NCI-H2081 treated with DMSO at 0.1 percent for 48 hours (cell line): ENCODE results near the gene RIN2.

ENCODE experiments used
- DNase-seq: peaks from one replicate; lab custom pipeline; 2025; lab: John Stamatoyannopoulos, UW

RIN2 gene

GRCh38 chr20:19758133-19758500 is at the start of gene RIN2:
TSS of gene RIN2 (plus strand) at chr20:19758258. CDS start at chr20:19889602, 131,344 bp downstream.
- no peak for DNase-seq

- no peak for DNase-seq
Measured at GRCh38 chr20:19709635-19710335, 48.3 kb upstream of the RIN2 start.

- DNase-seq: no peak
Measured at GRCh38 chr20:19710336-19711120, 47.5 kb upstream of the RIN2 start.

GRCh38 chr20:19711126-19711525 is 46.9 kb upstream of the RIN2 start:
- DNase-seq: no peak

DNA sequence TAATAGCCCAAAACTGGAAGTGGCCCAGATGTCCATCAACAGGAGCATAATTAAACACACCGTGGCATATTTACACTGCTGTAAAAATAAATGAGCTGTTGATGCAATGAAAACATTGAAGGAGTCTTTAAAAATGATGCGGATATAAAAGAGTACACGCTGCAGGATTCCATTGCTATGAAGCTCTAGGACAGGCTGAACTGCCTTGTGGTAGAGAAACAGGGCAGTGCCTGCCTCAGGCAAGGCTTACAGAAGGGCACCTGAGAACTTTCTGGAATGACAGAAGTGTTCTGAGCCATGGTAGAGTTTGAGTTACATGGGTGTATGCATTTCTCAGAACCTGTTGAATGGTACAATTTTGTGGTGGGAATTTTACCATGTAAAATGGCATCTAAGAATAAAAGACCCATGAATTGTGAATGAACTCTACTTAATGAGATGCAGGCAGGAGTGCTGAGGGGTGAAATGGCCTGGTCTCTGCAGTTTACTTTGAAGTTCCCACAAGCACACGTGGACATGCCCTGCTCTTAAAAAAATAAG is 45.3 kb upstream of the RIN2 start:
- DNase-seq: no peak

DNA sequence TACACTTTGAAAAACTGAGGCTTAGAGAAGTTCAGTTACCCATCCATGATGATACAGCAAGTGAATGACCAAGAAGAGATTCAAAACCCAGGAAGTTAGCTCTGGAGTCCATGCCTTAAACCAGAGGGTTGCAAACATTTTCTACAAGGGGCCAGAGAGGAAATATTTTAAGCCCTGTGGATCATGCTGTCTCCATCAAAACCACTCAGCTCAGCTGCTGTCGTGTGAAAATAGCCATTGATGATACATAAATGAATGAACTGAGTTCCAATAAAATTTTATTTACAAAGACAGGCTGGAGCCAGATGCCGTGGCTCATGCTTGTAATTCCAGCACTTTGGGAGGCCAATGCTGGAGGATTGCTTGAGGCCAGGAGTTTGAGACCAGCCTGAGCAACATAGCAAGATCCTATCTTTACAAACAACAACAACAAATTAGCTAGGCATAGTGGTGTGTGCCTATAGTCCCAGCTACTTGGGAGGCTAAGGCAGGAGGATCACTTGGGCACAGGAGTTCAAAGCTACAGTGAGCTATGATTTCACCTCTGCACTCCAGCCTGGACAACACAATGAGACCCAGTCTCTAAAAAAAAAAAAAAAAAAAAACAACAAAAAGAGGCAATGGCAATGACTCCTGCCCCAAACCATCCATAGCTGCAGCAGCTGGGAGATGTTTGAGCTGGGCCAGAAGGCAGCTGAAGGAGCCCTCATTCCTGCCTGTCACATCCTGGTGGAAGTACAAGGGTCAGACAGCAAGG is 44.1 kb upstream of the RIN2 start:
- no peak for DNase-seq

- no peak for DNase-seq
Measured at GRCh38 chr20:19714579-19714840, 43.5 kb upstream of the RIN2 start.

DNA sequence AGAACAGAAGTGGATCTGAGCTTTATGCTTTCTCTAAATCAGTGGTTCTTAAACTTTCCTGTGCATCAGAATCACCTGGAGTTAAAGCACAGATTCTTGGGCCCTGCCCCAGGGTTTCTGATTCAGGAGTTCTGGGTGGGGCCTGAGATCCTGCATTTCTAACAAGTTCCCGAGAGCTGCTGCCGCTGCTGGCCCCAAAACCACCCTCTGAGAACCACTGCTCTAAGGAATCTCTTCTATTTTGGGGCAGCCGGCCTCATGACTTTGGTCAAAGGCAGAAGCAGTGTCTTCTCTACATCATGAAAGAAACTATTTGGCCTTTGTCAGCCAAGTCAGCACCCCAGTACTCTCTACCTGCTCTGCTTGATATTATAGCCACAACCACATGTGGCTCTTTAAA is 42.1 kb upstream of the RIN2 start:
- DNase-seq: no peak

DNA sequence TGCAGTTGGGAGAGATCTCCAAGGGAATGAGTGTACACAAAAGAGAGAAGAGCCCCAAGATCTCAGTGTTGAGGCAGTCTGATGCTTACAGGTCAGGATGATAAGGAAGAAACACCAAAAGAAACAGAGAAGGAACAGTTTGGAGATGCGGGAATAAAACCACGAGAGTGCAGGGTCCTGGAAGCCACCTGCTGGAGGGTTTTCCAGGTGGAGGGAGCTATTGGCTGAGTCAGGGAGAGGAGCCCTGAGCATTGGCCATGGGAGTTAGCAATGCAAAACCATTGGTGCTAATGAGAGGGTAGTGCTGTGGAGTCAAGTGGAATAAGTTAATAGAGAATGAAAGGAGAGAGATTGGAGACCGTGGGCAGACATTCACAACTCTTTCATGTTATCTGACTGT is 39.2 kb upstream of the RIN2 start:
- no peak for DNase-seq

GRCh38 chr20:19720991-19721390 is 37.1 kb upstream of the RIN2 start:
- no peak for DNase-seq

DNA sequence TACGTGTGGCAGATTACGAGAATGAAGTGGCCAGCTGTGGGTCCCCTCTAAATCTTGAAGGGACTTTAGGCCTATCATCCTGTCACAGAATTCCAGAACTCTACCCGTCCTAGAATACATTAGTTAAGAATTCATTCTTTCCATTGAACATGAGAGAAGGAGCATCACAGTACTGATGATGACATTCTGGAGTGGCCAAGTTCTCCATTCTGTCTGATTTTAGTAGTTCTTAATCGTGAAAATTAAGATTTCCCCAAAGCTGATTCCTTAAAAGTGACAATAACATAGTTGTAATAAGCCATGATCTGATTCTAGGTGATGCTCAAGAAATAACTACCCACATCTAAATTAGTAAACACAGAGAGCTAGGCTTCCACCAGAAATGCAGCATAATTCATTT is 35.0 kb upstream of the RIN2 start:
- no peak for DNase-seq

DNA sequence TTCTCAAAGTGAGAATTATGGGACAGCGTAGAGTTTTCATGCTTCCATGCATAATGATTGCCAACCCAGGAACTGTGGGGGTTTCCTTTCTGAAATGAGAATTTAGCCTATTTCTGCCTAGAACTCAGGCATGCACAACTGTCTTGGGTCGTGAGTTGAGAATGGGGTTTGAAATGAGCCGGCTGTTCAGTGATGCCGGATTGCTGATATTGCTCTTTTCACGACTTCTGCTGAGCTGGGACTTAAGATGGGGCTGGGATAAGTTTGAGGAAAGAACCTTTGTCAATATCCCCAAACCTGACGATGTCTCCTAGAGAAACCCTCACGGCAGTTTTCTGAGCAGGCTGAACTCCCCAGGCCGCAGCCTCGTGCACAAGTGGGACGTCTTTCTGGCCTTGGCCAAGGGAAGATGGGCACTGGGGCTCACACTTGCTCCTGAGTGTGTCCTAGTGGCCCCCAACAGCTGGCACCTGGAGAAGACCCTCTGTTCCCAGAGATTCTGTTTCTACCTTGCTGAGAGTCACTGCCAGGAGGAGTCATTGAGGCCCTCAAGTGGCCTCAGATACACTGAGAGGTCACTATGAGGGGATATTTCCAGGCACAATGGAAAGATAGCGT is 34.1 kb upstream of the RIN2 start:
- no peak for DNase-seq

DNA sequence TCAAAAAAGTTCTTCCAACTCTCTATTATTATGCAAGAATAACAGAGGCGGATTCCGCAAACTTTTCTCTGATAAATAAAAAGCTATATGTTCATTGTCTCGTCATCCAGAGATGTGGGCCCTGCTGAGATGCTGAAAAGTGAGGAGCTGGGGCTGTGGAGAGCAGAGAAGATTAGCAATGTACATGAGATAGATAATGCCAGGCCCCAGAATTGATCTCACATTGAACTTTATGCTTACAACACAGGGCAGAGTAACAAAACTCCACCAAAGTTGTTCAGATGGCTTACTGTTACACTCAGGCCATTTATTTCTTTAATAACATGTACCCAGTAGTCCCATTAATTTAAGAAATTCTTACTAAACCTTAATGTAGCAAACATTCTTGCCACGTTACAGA is 32.7 kb upstream of the RIN2 start:
- DNase-seq: no peak

GRCh38 chr20:19725814-19726525 is 32.1 kb upstream of the RIN2 start:
- DNase-seq: no peak

DNA sequence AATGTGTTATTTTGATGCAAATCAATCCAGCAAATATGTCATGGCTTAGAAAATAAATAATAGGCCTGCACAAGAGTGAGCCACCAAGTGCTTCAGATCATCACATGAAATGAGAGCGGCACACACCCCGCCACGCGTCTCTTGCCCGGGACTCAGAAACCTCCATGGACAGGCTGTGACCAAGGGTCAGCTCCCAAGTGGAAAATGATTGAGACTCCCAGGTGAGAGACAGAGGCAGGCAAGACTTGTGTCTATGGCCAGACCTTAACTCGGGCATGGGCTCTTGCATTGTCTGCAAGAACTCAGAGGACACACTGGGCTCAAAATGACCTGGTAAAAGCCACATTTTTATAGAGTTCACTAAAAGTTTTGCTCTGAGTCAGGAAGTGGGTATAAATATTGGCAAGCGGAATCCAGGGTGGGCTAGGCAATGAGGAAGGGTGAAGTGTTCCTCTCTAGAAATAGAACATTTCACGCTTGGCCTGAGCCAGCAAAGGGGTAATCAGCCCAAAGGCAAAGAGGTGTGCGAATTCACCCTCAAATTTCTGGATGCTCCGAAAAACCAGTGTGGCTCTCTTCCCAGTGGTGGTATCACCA is 30.7 kb upstream of the RIN2 start:
- DNase-seq: no peak

- no peak for DNase-seq
Measured at GRCh38 chr20:19729672-19730071, 28.4 kb upstream of the RIN2 start.

- DNase-seq: no peak
Measured at GRCh38 chr20:19730706-19731105, 27.4 kb upstream of the RIN2 start.

DNA sequence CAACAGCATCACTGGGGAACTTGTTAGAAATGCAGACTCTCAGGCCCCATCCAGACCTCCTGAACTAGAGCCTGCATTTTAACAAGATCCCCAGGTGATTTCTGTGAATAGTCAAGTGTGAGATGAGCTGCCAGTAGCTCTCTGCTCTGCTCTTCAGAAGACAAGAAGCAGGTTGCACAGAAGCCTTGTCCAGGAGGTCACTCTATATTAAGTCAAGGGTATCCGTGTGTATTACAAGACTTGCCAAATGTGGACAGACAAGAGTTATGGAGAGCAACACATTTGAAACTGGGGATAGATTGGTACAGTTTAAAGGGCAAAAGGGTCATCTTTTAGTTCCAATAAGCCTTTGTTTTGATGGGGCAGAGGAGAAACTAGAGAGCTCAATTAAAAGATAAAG is 23.2 kb upstream of the RIN2 start:
- DNase-seq: no peak

DNA sequence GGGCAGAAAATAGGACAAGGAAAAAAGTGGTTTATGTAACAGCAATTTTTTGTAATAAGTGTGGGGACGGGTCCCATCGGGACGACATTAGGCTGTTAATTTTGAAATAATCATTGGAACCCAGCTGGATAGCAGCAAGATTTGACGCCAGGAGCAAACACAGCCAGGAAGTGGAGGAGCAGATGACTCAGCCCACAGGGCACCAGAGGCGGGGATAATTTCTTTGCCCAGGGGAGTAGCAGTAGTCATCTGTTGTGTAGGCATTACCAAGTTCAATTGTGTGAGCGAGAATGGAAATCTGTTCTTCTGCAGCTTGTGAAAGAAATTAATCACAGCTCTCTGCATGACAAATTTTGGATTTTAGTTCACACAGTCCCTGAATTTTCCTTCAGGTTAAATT is 22.6 kb upstream of the RIN2 start:
- DNase-seq: no peak

GRCh38 chr20:19737025-19737424 is 21.0 kb upstream of the RIN2 start:
- no peak for DNase-seq

GRCh38 chr20:19738951-19739350 is 19.1 kb upstream of the RIN2 start:
- DNase-seq: no peak

DNA sequence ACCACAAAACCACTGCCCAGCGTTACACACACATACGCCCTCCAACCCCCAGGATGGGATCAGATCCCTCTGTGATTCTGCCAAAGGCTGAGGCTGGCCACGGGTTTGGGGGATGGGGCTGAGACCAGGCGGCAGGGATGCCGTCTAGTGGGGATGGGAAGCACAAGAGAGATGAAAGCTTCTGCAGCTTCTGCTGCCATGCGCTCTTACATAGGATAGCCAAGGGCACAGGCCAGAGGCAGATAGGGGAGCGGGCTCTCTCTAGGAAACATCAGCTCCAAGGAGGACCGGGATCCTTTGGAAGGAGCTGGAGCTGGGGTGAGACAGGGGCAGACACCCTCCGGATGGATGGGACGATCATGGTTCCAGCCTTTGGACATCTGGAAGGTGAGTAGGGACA is 18.7 kb upstream of the RIN2 start:
- DNase-seq: no peak
